ENCODE data around the gene OLFML3.

DNA sequence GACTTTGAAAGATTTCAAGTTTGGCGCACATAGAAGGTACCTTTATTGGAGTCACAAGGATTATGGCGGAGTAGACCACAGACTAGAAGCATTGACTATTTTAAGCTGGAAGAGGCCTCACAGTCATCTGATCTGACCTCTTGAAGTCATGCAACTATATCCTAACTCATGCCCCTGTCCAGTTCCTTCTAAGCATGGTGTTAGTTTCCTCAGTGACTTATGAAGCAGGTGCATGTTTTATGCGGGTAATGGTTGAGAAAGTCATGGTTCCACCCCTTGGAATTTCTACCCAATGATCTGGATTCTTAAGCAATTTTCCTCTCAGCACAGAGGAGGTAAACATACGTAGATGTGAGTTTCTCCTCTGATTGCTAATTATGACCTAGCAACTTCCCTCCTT lies 11.7 kb downstream of the OLFML3 start:
- TF ChIP-seq, protein P1, sequence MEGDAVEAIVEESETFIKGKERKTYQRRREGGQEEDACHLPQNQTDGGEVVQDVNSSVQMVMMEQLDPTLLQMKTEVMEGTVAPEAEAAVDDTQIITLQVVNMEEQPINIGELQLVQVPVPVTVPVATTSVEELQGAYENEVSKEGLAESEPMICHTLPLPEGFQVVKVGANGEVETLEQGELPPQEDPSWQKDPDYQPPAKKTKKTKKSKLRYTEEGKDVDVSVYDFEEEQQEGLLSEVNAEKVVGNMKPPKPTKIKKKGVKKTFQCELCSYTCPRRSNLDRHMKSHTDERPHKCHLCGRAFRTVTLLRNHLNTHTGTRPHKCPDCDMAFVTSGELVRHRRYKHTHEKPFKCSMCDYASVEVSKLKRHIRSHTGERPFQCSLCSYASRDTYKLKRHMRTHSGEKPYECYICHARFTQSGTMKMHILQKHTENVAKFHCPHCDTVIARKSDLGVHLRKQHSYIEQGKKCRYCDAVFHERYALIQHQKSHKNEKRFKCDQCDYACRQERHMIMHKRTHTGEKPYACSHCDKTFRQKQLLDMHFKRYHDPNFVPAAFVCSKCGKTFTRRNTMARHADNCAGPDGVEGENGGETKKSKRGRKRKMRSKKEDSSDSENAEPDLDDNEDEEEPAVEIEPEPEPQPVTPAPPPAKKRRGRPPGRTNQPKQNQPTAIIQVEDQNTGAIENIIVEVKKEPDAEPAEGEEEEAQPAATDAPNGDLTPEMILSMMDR (conservative IDR thresholded peaks at IDR 0.05; ENCODE audit: low read length), result no peak
- TF ChIP-seq EZH2phosphoT487 (IDR thresholded peaks at IDR 0.05; ENCODE audit: borderline replicate concordance), result no peak

All from Loucy (cell line).